Peyer's patch (tissue), 4 donors: ENCODE measurements around the gene PRODH. TPM values are rescaled to one million over a fixed set of nuclear protein-coding genes. Genes with fewer than 3 reads are reported as not detected.

Experiments
- DNase-seq, 3 donors: peaks; one replicate each; pipeline ENCODE4 v3.0.0-alpha.2; 2017 to 2019
- H3K27ac ChIP-seq, 4 donors: fragments of 200-600 bp; sonication (generic); one replicate each; pipeline ENCODE4 v1.5.1; 2016 to 2019
- H3K27me3 ChIP-seq, 2 donors: fragments of 200-600 bp; sonication (generic); one replicate each; pipeline ENCODE4 v1.5.1; 2019
- H3K36me3 ChIP-seq, 3 donors: fragments of 200-600 bp; sonication (generic); one replicate each; pipeline ENCODE4 v1.5.1; 2016 to 2019
- H3K4me1 ChIP-seq, 4 donors: fragments of 200-600 bp; sonication (generic); one replicate each; pipeline ENCODE4 v1.5.1; 2016 to 2019
- H3K4me3 ChIP-seq, 4 donors: fragments of 200-600 bp; sonication (generic); 1 replicate in 3 of 4; 2 replicates in 1 of 4; pipeline ENCODE4 v1.5.1; 2016 to 2019; ENCODE audit warnings: mild to moderate bottlenecking in 1 of 4
- H3K9me3 ChIP-seq, 4 donors: fragments of 200-600 bp; sonication (generic); one replicate each; pipeline ENCODE4 v1.5.1; 2016 to 2019; ENCODE audit warnings: mild to moderate bottlenecking in 1 of 4
- CTCF ChIP-seq, 6 experiments: fragments of 450-650 bp in 4 of 6; fragments of 200-600 bp in 2 of 6; sonication (generic) in 1 of 6; IDR thresholded peaks; one replicate each; pipeline ENCODE4 v1.5.1; 2017 to 2019; ENCODE audit warnings: antibody characterized with exemption in 6 of 6, mild to moderate bottlenecking in 3 of 6, moderate library complexity in 1 of 6
- POLR2A ChIP-seq, 2 donors: fragments of 450-650 bp; IDR thresholded peaks; one replicate each; pipeline ENCODE4 v1.5.1; 2017; ENCODE audit warnings: antibody characterized with exemption in 2 of 2, mild to moderate bottlenecking in 2 of 2, moderate library complexity in 2 of 2
- total RNA-seq, 4 donors: library from RNA; depleted of rRNA; stranded (reverse); fragments of >200 nt; gene quantifications; one replicate each; pipeline ENCODE4 v1.1.0, GENCODE V29; 2016

PRODH gene
- total RNA-seq = 100 to 1,000 TPM in 3 of 4 donors, 10 to 100 TPM in 1; 12.4 to 360 (median 207) TPM

- H3K36me3 ChIP-seq = no peaks in the 10 kb centered on the region
- TF ChIP-seq CTCF (IDR thresholded peaks at IDR 0.05) (no peak), POLR2A (IDR thresholded peaks at IDR 0.05) (no peak)
- H3K4me3 ChIP-seq = no peak within 1 kb of the TSS
- DNase-seq = no peak
- H3K27me3 ChIP-seq = no peaks in the 10 kb centered on the region
- H3K9me3 ChIP-seq = no peaks in the 10 kb centered on the region
- H3K27ac ChIP-seq = no peak within 1 kb of the TSS
- no peaks in the 10 kb centered on the region for H3K4me1 ChIP-seq
These were observed at the start of gene PRODH for GRCh38 chr22:18935889-18936529. Gene PRODH (minus strand): TSS chr22:18936293. CDS start chr22:18936287, 6 bp downstream.

GRCh38 chr22:18985780-18986179 lies 49.7 kb upstream of the PRODH start:
- Histone ChIP-seq H3K36me3 (no peaks in the 10 kb centered on the region), H3K4me3 (no peak overlapping the region), H3K9me3 (no peaks in the 10 kb centered on the region), H3K27me3 (no peaks in the 10 kb centered on the region), H3K4me1 (no peaks in the 10 kb centered on the region), H3K27ac (no peak overlapping the region)
- DNase-seq = peak in 1 of 3 donors; percentile 34
- no peak for TF ChIP-seq POLR2A (IDR thresholded peaks at IDR 0.05)

GRCh38 chr22:18984564-18984963 lies 48.5 kb upstream of the PRODH start:
- Histone ChIP-seq H3K4me3 (no peak overlapping the region), H3K9me3 (no peaks in the 10 kb centered on the region), H3K27me3 (no peaks in the 10 kb centered on the region), H3K36me3 (no peaks in the 10 kb centered on the region), H3K4me1 (no peaks in the 10 kb centered on the region), H3K27ac (no peak overlapping the region)
- TF ChIP-seq POLR2A (IDR thresholded peaks at IDR 0.05) = no peak
- TF ChIP-seq CTCF (IDR thresholded peaks at IDR 0.05) = no peak
- peak in 1 of 3 donors; percentile 21 for DNase-seq

- TF ChIP-seq CTCF (IDR thresholded peaks at IDR 0.05) (no peak), POLR2A (IDR thresholded peaks at IDR 0.05) (no peak)
- no peak overlapping the region for H3K27ac ChIP-seq
These were observed 47.1 kb upstream of the PRODH start for GRCh38 chr22:18983120-18983651.

GRCh38 chr22:18980829-18981228 lies 44.7 kb upstream of the PRODH start:
- H3K27me3 ChIP-seq = no peaks in the 10 kb centered on the region
- H3K4me1 ChIP-seq = no peaks in the 10 kb centered on the region
- TF ChIP-seq CTCF (IDR thresholded peaks at IDR 0.05) = no peak
- no peak for TF ChIP-seq POLR2A (IDR thresholded peaks at IDR 0.05)
- no peaks in the 10 kb centered on the region for H3K9me3 ChIP-seq
- H3K36me3 ChIP-seq = no peaks in the 10 kb centered on the region
- DNase-seq = no peak
- H3K27ac ChIP-seq = no peak overlapping the region
- H3K4me3 ChIP-seq = no peak overlapping the region

More at GRCh38 chr22:18983120-18983651, 47.1 kb upstream of the PRODH start:
- peak in 2 of 3 donors; percentile 18 to 32 for DNase-seq
- no peak overlapping the region for H3K4me3 ChIP-seq
- H3K4me1 ChIP-seq = no peaks in the 10 kb centered on the region
- H3K27me3 ChIP-seq = no peaks in the 10 kb centered on the region
- no peaks in the 10 kb centered on the region for H3K9me3 ChIP-seq
- no peaks in the 10 kb centered on the region for H3K36me3 ChIP-seq

GRCh38 chr22:18979957-18980356 lies 43.9 kb upstream of the PRODH start:
- Histone ChIP-seq H3K9me3 (no peaks in the 10 kb centered on the region), H3K36me3 (no peaks in the 10 kb centered on the region), H3K27me3 (no peaks in the 10 kb centered on the region), H3K27ac (no peak overlapping the region), H3K4me1 (no peaks in the 10 kb centered on the region), H3K4me3 (no peak overlapping the region)
- TF ChIP-seq CTCF (IDR thresholded peaks at IDR 0.05) (no peak), POLR2A (IDR thresholded peaks at IDR 0.05) (no peak)
- peak in 1 of 3 donors; percentile 9 for DNase-seq
